HepG2 (cell line): ENCODE data around the gene KDM7A. TPM values are rescaled to one million over a fixed set of nuclear protein-coding genes. Genes with fewer than 3 reads are reported as not detected.
A peak's percentile ranks its signal among the peaks of the same experiment; 100 is the strongest.

ENCODE experiments used
- ATAC-seq: fragments of 200-7000 bp; cut with Tn5 transposase; 3 replicates; pipeline ENCODE4 v1.9.1; 2020; ENCODE audit warnings: mild to moderate bottlenecking, moderate library complexity
- BruUV-seq: library from RNA; stranded (reverse); fragments of 400-500 nt; replicated peaks from 2 replicates; lab custom pipeline; 2021; lab: Mats Ljungman, UMichigan
- CTCF ChIA-PET: fragments of 300-600 bp; formaldehyde crosslinking; extraction: SDS; loops from one replicate; lab custom pipeline; 2021; ENCODE audit warnings: low total read pairs, inconsistent platforms, low intra/inter-chr PET ratio; lab: Yijun Ruan, JAX
- POLR2A ChIA-PET: fragments of 350-600 bp; sonication (Branson Sonifier 250); formaldehyde crosslinking; loops from one replicate; lab custom pipeline; 2020; ENCODE audit warnings: antibody characterized with exemption, inconsistent platforms; lab: Yijun Ruan, JAX
- DNase-seq: peaks from one replicate; pipeline ENCODE4 v3.0.0-alpha.2; 2015; ENCODE audit warnings: low spot score
- FAIRE-seq: peaks from 3 replicates; lab custom pipeline; 2011; peaks lifted over from hg19 to GRCh38; lab: Jason Lieb, UNC
- H2AFZ ChIP-seq: one replicate; pipeline ENCODE4 v1.6.1; 2011; ENCODE audit warnings: low read length, inconsistent platforms
- H3K27ac ChIP-seq: fragments of 300-600 bp; 3 replicates; pipeline ENCODE4 v1.8.0; 2011; ENCODE audit warnings: mixed run types, mild to moderate bottlenecking, mixed read lengths, low read length, inconsistent platforms; ENCODE audit not compliant: insufficient read depth; ENCODE audit errors: extremely low read length
- H3K27me3 ChIP-seq, 2 experiments: fragments of 200-600 bp in 1 of 2; 2 replicates in 1 of 2; 3 replicates in 1 of 2; pipeline versions ENCODE4 v1.6.0 to v1.8.0; 2011; ENCODE audit warnings: low read length in 2 of 2, mild to moderate bottlenecking in 2 of 2, moderate library complexity in 2 of 2, inconsistent platforms in 1 of 2; ENCODE audit not compliant: insufficient read depth in 2 of 2, control insufficient read depth in 1 of 2
- H3K36me3 ChIP-seq, 2 experiments: fragments of 200-600 bp in 1 of 2; replicated peaks in 1 of 2; 2 replicates in 1 of 2; 3 replicates in 1 of 2; pipeline versions ENCODE4 v1.5.1 to v1.8.0; 2011; ENCODE audit warnings: low read length in 2 of 2, inconsistent platforms in 1 of 2; ENCODE audit not compliant: insufficient read depth in 2 of 2, control insufficient read depth in 1 of 2
- H3K4me1 ChIP-seq: 2 replicates; pipeline ENCODE4 v1.5.1; 2012; ENCODE audit warnings: low read length, inconsistent platforms; ENCODE audit not compliant: insufficient read depth
- H3K4me2 ChIP-seq: 2 replicates; pipeline ENCODE4 v1.6.0; 2011; ENCODE audit warnings: low read depth, low read length, inconsistent platforms
- H3K4me3 ChIP-seq, 3 experiments: fragments of 200-600 bp in 1 of 3; sonication (generic), shearing (Covaris generic) in 1 of 3; replicated peaks in 1 of 3; 2 replicates each; pipeline ENCODE4 v1.5.1; 2011 to 2016; ENCODE audit warnings: low read length in 3 of 3, inconsistent platforms in 2 of 3, low read depth in 2 of 3, mild to moderate bottlenecking in 2 of 3, control low read depth in 1 of 3, mixed read lengths in 1 of 3; ENCODE audit not compliant: insufficient read depth in 1 of 3
- H3K79me2 ChIP-seq: one replicate; pipeline ENCODE4 v1.6.1; 2011; ENCODE audit warnings: low read length, inconsistent platforms; ENCODE audit not compliant: insufficient read depth
- H3K9ac ChIP-seq: 2 replicates; pipeline ENCODE4 v1.6.0; 2011; ENCODE audit warnings: mild to moderate bottlenecking, low read depth, low read length, inconsistent platforms; ENCODE audit not compliant: insufficient read depth
- H3K9me3 ChIP-seq: 2 replicates; pipeline ENCODE4 v1.5.1; 2012; ENCODE audit warnings: mild to moderate bottlenecking, low read length
- H4K20me1 ChIP-seq: 2 replicates; pipeline ENCODE4 v1.6.0; 2011; ENCODE audit warnings: inconsistent platforms, mild to moderate bottlenecking, low read length, moderate library complexity; ENCODE audit not compliant: insufficient read depth
- CREB1 ChIP-seq, 2 experiments: fragments of 450-650 bp in 1 of 2; IDR thresholded peaks; 2 replicates each; pipeline ENCODE4 v1.6.1; 2016 to 2017; ENCODE audit warnings: control low read depth in 1 of 2, mild to moderate bottlenecking in 1 of 2, missing compliant biosample characterization in 1 of 2, missing genetic modification characterization in 1 of 2
- DR1 ChIP-seq: sonication (generic); formaldehyde crosslinking; IDR thresholded peaks from 2 replicates; pipeline ENCODE4 v1.8.0; 2021; ENCODE audit warnings: mild to moderate bottlenecking, missing genetic modification reagents, inconsistent platforms
- HNF4A ChIP-seq: sonication (generic); formaldehyde crosslinking; IDR thresholded peaks from 2 replicates; pipeline ENCODE4 v1.4.0; 2020; ENCODE audit warnings: missing genetic modification reagents
- HOXA3 ChIP-seq: sonication (generic); formaldehyde crosslinking; IDR thresholded peaks from 2 replicates; pipeline ENCODE4 v1.5.0; 2020; ENCODE audit warnings: missing genetic modification reagents
- KDM4B ChIP-seq: sonication (generic); formaldehyde crosslinking; IDR thresholded peaks from 2 replicates; pipeline ENCODE4 v1.4.0; 2020; ENCODE audit warnings: missing genetic modification reagents
- KLF15 ChIP-seq: sonication (generic); formaldehyde crosslinking; IDR thresholded peaks from 2 replicates; pipeline ENCODE4 v1.8.1; 2023; ENCODE audit warnings: borderline replicate concordance, mild to moderate bottlenecking, inconsistent platforms, missing genetic modification reagents, mixed read lengths
- MBD4 ChIP-seq: IDR thresholded peaks from 2 replicates; pipeline ENCODE4 v1.6.1; 2012; ENCODE audit warnings: low read length, inconsistent platforms, borderline replicate concordance
- MYPOP ChIP-seq: sonication (generic); formaldehyde crosslinking; IDR thresholded peaks from 2 replicates; pipeline ENCODE4 v1.8.1; 2023; ENCODE audit warnings: mild to moderate bottlenecking, moderate library complexity, missing genetic modification reagents
- SP140L ChIP-seq: sonication (generic); formaldehyde crosslinking; IDR thresholded peaks from 2 replicates; pipeline ENCODE4 v1.4.0; 2020; ENCODE audit warnings: missing genetic modification reagents, borderline replicate concordance
- SRF ChIP-seq: IDR thresholded peaks from 2 replicates; pipeline ENCODE4 v1.6.1; 2011; ENCODE audit warnings: mild to moderate bottlenecking, low read depth, low read length, moderate library complexity
- ZFP36L2 ChIP-seq: sonication (generic); formaldehyde crosslinking; IDR thresholded peaks from 2 replicates; pipeline ENCODE4 v1.4.0; 2020; ENCODE audit warnings: missing genetic modification reagents
- ZMYM4 ChIP-seq: sonication (generic); formaldehyde crosslinking; IDR thresholded peaks from 2 replicates; pipeline ENCODE4 v1.8.1; 2023; ENCODE audit warnings: mild to moderate bottlenecking, missing genetic modification reagents
- ZNF136 ChIP-seq: sonication (generic); formaldehyde crosslinking; IDR thresholded peaks from 2 replicates; pipeline ENCODE4 v1.8.1; 2022; ENCODE audit warnings: low read depth, mild to moderate bottlenecking, moderate library complexity, missing genetic modification reagents
- ZNF33B ChIP-seq: sonication (generic); formaldehyde crosslinking; IDR thresholded peaks from 2 replicates; pipeline ENCODE4 v1.5.1; 2020; ENCODE audit warnings: mild to moderate bottlenecking, missing genetic modification reagents
- ZNF619 ChIP-seq: sonication (generic); formaldehyde crosslinking; IDR thresholded peaks from 2 replicates; pipeline ENCODE4 v1.4.0; 2020; ENCODE audit warnings: mild to moderate bottlenecking, missing genetic modification reagents
- ZNF800 ChIP-seq: sonication (generic); formaldehyde crosslinking; IDR thresholded peaks from 2 replicates; pipeline ENCODE4 v1.4.0; 2020; ENCODE audit warnings: missing genetic modification reagents
- WGBS: methylation state at CpG from one replicate; pipeline ENCODE4 v1.1.6; 2017; ENCODE audit warnings: low lambda C conversion rate; 5-methylcytosine and 5-hydroxymethylcytosine counted together
- in situ Hi-C: cut with HindIII; loops from 2 replicates; pipeline ENCODE4 v1.10.0; 2017; ENCODE audit warnings: low pct_unique_long_range_greater_than_20kb; ENCODE audit not compliant: extremely low pct_ligation_motif_present
- intact Hi-C: fragments of 100-400 bp; cut with micrococcal nuclease; formaldehyde crosslinking; loops from one replicate; pipeline ENCODE4 v1.10.0; 2022; ENCODE audit not compliant: unreplicated experiment
- polyA plus RNA-seq, 8 experiments: library from polyadenylated mRNA; depleted of rRNA in 3 of 8; stranded (reverse) in 7 of 8; unstranded in 1 of 8; fragments of >200 nt; fragmentation: Illumina TruSeq in 4 of 8; extraction: Trizol in 4 of 8; gene quantifications; 2 replicates each; pipeline versions ENCODE4 v1.2.1 to v1.2.3, GENCODE V29; 2011 to 2016; ENCODE audit warnings: low read depth in 4 of 8, missing spikeins in 1 of 8, mixed read lengths in 1 of 8; ENCODE audit not compliant: insufficient read depth in 1 of 8
- total RNA-seq, 5 experiments: library from RNA; depleted of rRNA; stranded (reverse); fragments of >200 nt; fragmentation: Illumina TruSeq; extraction: Trizol; gene quantifications; 2 replicates each; pipeline ENCODE4 v1.2.3, GENCODE V29; 2016; ENCODE audit warnings: low read depth in 1 of 5

The KDM7A gene
- total and polyA plus RNA-seq, 2 of the 13 experiments (the other 11 are each of a cell fraction or from before 2014, with no cell fraction given), result 10.8 to 16.8 TPM

GRCh38 chr7:140045697-140046096, 131.1 kb downstream of the KDM7A start (continued):
- no peak for TF ChIP-seq ZNF619
- TF ChIP-seq ZNF33B (CRISPR knock-in tag), result no peak
- peak; percentile 25; the same call in 1 of the 2 replicates for TF ChIP-seq HOXA3
- TF ChIP-seq ZMYM4 (CRISPR knock-in tag), result no peak

GRCh38 chr7:140044251-140044650, 132.5 kb downstream of the KDM7A start:
- no peaks in the 10 kb centered on the region for H3K27me3 ChIP-seq
- no peak for ATAC-seq
- TF ChIP-seq MBD4, result no peak
- no peak for TF ChIP-seq CREB1 (IDR thresholded peaks at IDR 0.05)
- 0 out of 2 replicates have a peak, but pooled peaks have one; percentile 17 for TF ChIP-seq CREB1 (CRISPR knock-in tag; IDR thresholded peaks at IDR 0.05)
- TF ChIP-seq, all 625 proteins: peak for 1
- intact Hi-C loops (no loop called here), in situ Hi-C loops (no loop called here)
- no peaks in the 10 kb centered on the region for H3K9me3 ChIP-seq
- no TSS peak for BruUV-seq
- WGBS, result 94% methylated on average over 6 of the region's 6 CpGs
- POLR2A ChIA-PET, result interaction anchor here (1.4 kb wide), 1 partner anchor 19 kb away, joined by 4 read pairs; the partner anchor contains the start of gene PARP12
- no peak overlapping the region for H3K9ac ChIP-seq
- peaks cover 4 to 34% of the 10 kb centered on the region in 2 experiments; a peak in 4 of 5 replicates for H3K36me3 ChIP-seq
- H3K79me2 ChIP-seq, result peaks cover 5% of the 10 kb centered on the region
- H3K4me3 ChIP-seq, result no peak overlapping the region
- H4K20me1 ChIP-seq, result no peaks in the 10 kb centered on the region
- H2AFZ ChIP-seq, result no peak overlapping the region
- CTCF ChIA-PET, result no interaction called here
- FAIRE-seq, result no peak
- no peak for DNase-seq
- H3K27ac ChIP-seq, result no peak overlapping the region
- no peak overlapping the region for H3K4me2 ChIP-seq
- peaks cover 54% of the 10 kb centered on the region for H3K4me1 ChIP-seq

- Histone ChIP-seq H3K27ac (no peak overlapping the region), H3K9ac (no peak overlapping the region), H3K4me1 (peaks cover 35% of the 10 kb centered on the region), H3K36me3 (peaks cover 4 to 42% of the 10 kb centered on the region in 2 experiments; a peak in 4 of 5 replicates), H3K4me2 (no peak overlapping the region), H3K79me2 (no peaks in the 10 kb centered on the region), H4K20me1 (no peaks in the 10 kb centered on the region), H3K27me3 (no peaks in the 10 kb centered on the region), H2AFZ (no peak overlapping the region), H3K9me3 (no peaks in the 10 kb centered on the region), H3K4me3 (no peak overlapping the region)
- FAIRE-seq, result no peak
- in situ Hi-C loops (no loop called here), intact Hi-C loops (no loop called here)
- POLR2A ChIA-PET, result no interaction called here
- no peak for DNase-seq
- WGBS, result 94% methylated on average over 10 of the region's 10 CpGs
- CTCF ChIA-PET, result no interaction called here
- no peak for ATAC-seq
- BruUV-seq, result no TSS peak
- no peak for TF ChIP-seq KLF15
- TF ChIP-seq ZNF136 (CRISPR knock-in tag), result no peak
- no peak for TF ChIP-seq DR1 (CRISPR knock-in tag)
- no peak for TF ChIP-seq HNF4A (CRISPR knock-in tag)
- TF ChIP-seq KDM4B (CRISPR knock-in tag), result no peak
- no peak for TF ChIP-seq ZNF800 (CRISPR knock-in tag)
- no peak for TF ChIP-seq SRF
- TF ChIP-seq MYPOP (CRISPR knock-in tag), result no peak
- TF ChIP-seq SP140L (CRISPR knock-in tag), result no peak
- no peak for TF ChIP-seq ZFP36L2 (CRISPR knock-in tag)
Observed at GRCh38 chr7:140042386-140042670, 134.5 kb downstream of the KDM7A start.
